HCT116 (cell line): Measurements from ENCODE around the gene GPR39. TPM values are rescaled to one million over a fixed set of nuclear protein-coding genes. Genes with fewer than 3 reads are reported as not detected.

Experiments used
- ATAC-seq: fragments of 200-7000 bp; cut with Tn5 transposase; 2 replicates; pipeline ENCODE4 v1.9.1; 2020; ENCODE audit warnings: mild to moderate bottlenecking, moderate library complexity
- BruUV-seq: library from RNA; stranded (reverse); fragments of 400-500 nt; replicated peaks from 2 replicates; lab custom pipeline; 2021; lab: Mats Ljungman, UMichigan
- CTCF ChIA-PET: fragments of 300-600 bp; sonication (Branson Sonifier 250); formaldehyde crosslinking; loops from one replicate; lab custom pipeline; 2021; ENCODE audit warnings: antibody characterized with exemption; lab: Charles Lee
- POLR2A ChIA-PET: fragments of 300-600, 350-600 bp; sonication (Branson Sonifier 250); formaldehyde crosslinking; loops from one replicate; lab custom pipeline; 2021; ENCODE audit warnings: antibody characterized with exemption; lab: Charles Lee
- RAD21 ChIA-PET, 2 experiments: fragments of 300-600 bp; sonication (Branson Sonifier 250); formaldehyde crosslinking; loops; one replicate each; lab custom pipeline; 2023; ENCODE audit warnings: low total read pairs in 2 of 2; ENCODE audit not compliant: uncharacterized antibody in 2 of 2, unreplicated experiment in 2 of 2, low non-redundant PET in 1 of 2; lab: Charles Lee
- DNase-seq: peaks from one replicate; pipeline ENCODE4 v3.0.0-alpha.2; 2010; ENCODE audit warnings: low read depth, low spot score
- H2AFZ ChIP-seq: fragments of 200-600 bp; shearing (Covaris generic), sonication (generic); 2 replicates; pipeline ENCODE4 v1.6.1; 2017; ENCODE audit warnings: low read depth, mixed run types, mixed read lengths, antibody characterized with exemption, low read length; ENCODE audit not compliant: poor library complexity, severe bottlenecking
- H3K27ac ChIP-seq: 2 replicates; pipeline ENCODE4 v1.5.1; 2012; ENCODE audit warnings: low read depth, low read length
- H3K27me3 ChIP-seq: fragments of 200-600 bp; sonication (generic); 2 replicates; pipeline ENCODE4 v1.6.1; 2016; ENCODE audit warnings: mixed run types, low read length, mixed read lengths; ENCODE audit not compliant: insufficient read depth
- H3K36me3 ChIP-seq, 2 experiments: fragments of 200-500 bp in 1 of 2; fragments of 200-600 bp in 1 of 2; sonication (Bioruptor generic) in 1 of 2; sonication (generic) in 1 of 2; 2 replicates each; pipeline versions ENCODE4 v1.5.1 to v1.6.1; 2014 to 2016; ENCODE audit warnings: low read length in 2 of 2, inconsistent platforms in 1 of 2, mixed read lengths in 1 of 2, mixed run types in 1 of 2; ENCODE audit not compliant: insufficient read depth in 2 of 2, control insufficient read depth in 1 of 2
- H3K4me1 ChIP-seq, 2 experiments: fragments of 200-600 bp in 1 of 2; sonication (generic) in 1 of 2; 2 replicates each; pipeline versions ENCODE4 v1.5.1 to v1.6.1; 2012 to 2017; ENCODE audit warnings: low read length in 2 of 2, inconsistent platforms in 1 of 2, mild to moderate bottlenecking in 1 of 2, mixed read lengths in 1 of 2, mixed run types in 1 of 2, moderate library complexity in 1 of 2; ENCODE audit not compliant: insufficient read depth in 2 of 2, control insufficient read depth in 1 of 2
- H3K4me2 ChIP-seq: fragments of 200-600 bp; sonication (generic); 2 replicates; pipeline ENCODE4 v1.6.1; 2017; ENCODE audit warnings: mixed run types, low read length, mixed read lengths
- H3K4me3 ChIP-seq, 2 experiments: fragments of 200-600 bp in 1 of 2; sonication (generic) in 1 of 2; replicated peaks in 1 of 2; 2 replicates each; pipeline ENCODE4 v1.5.1; 2011 to 2016; ENCODE audit warnings: low read length in 2 of 2, control low read depth in 1 of 2, low read depth in 1 of 2, mild to moderate bottlenecking in 1 of 2, mixed read lengths in 1 of 2, mixed run types in 1 of 2
- H3K79me2 ChIP-seq: fragments of 200-600 bp; sonication (generic); 2 replicates; pipeline ENCODE4 v1.6.1; 2017; ENCODE audit warnings: mild to moderate bottlenecking, mixed run types, low read length, moderate library complexity, mixed read lengths; ENCODE audit not compliant: insufficient read depth
- H3K9ac ChIP-seq: fragments of 200-600 bp; sonication (generic); 2 replicates; pipeline ENCODE4 v1.6.1; 2016; ENCODE audit warnings: low read length, mixed read lengths
- H3K9me2 ChIP-seq: fragments of 200-600 bp; sonication (generic), shearing (Covaris generic); 2 replicates; pipeline ENCODE4 v1.6.1; 2017; ENCODE audit warnings: mixed run types, mild to moderate bottlenecking, moderate library complexity; ENCODE audit not compliant: insufficient read depth
- H3K9me3 ChIP-seq, 2 experiments: fragments of 200-500 bp in 1 of 2; fragments of 200-600 bp in 1 of 2; sonication (Bioruptor generic) in 1 of 2; sonication (generic) in 1 of 2; 2 replicates each; pipeline ENCODE4 v1.6.1; 2014 to 2017; ENCODE audit warnings: low read length in 2 of 2, mixed read lengths in 2 of 2, inconsistent platforms in 1 of 2, low read depth in 1 of 2, mild to moderate bottlenecking in 1 of 2, mixed run types in 1 of 2, moderate library complexity in 1 of 2; ENCODE audit not compliant: control insufficient read depth in 1 of 2, insufficient read depth in 1 of 2
- H4K20me1 ChIP-seq: fragments of 200-600 bp; sonication (generic), shearing (Covaris generic); 2 replicates; pipeline ENCODE4 v1.6.1; 2017; ENCODE audit warnings: mixed run types, mild to moderate bottlenecking, moderate library complexity; ENCODE audit not compliant: insufficient read depth
- ATF3 ChIP-seq: IDR thresholded peaks from 2 replicates; pipeline ENCODE4 v1.6.1; 2012
- CTCF ChIP-seq, 3 experiments: fragments of 200-600 bp in 1 of 3; sonication (generic) in 1 of 3; IDR thresholded peaks in 2 of 3; conservative IDR thresholded peaks in 1 of 3; 2 replicates each; pipeline ENCODE4 v1.5.1; 2012 to 2017; ENCODE audit warnings: low read depth in 2 of 3, low read length in 2 of 3, antibody characterized with exemption in 1 of 3, borderline replicate concordance in 1 of 3, control low read depth in 1 of 3, mild to moderate bottlenecking in 1 of 3, mixed read lengths in 1 of 3, mixed run types in 1 of 3, moderate library complexity in 1 of 3; ENCODE audit not compliant: insufficient read depth in 1 of 3
- ELF1 ChIP-seq: IDR thresholded peaks from 2 replicates; pipeline ENCODE4 v1.6.1; 2012; ENCODE audit warnings: low read depth, borderline replicate concordance
- FOSL1 ChIP-seq: IDR thresholded peaks from 2 replicates; pipeline ENCODE4 v1.6.1; 2012; ENCODE audit warnings: low read depth
- JUND ChIP-seq: IDR thresholded peaks from 2 replicates; pipeline ENCODE4 v1.6.1; 2012
- POLR2A ChIP-seq: IDR thresholded peaks from 2 replicates; pipeline ENCODE4 v1.7.0; 2011; ENCODE audit warnings: borderline replicate concordance; ENCODE audit not compliant: insufficient read depth, insufficient read length; ENCODE audit errors: extremely low read depth
- POLR2AphosphoS5 ChIP-seq: IDR thresholded peaks from 2 replicates; pipeline ENCODE4 v1.6.1; 2011; ENCODE audit warnings: mild to moderate bottlenecking, low read depth, low read length, moderate library complexity
- RAD21 ChIP-seq: IDR thresholded peaks from 2 replicates; pipeline ENCODE4 v1.6.1; 2012; ENCODE audit warnings: low read depth, mild to moderate bottlenecking
- SP1 ChIP-seq: IDR thresholded peaks from 2 replicates; pipeline ENCODE4 v1.6.1; 2012; ENCODE audit warnings: low read depth
- TCF7L2 ChIP-seq: IDR thresholded peaks from 2 replicates; pipeline ENCODE4 v1.7.0; 2011; ENCODE audit warnings: borderline replicate concordance, inconsistent platforms; ENCODE audit not compliant: insufficient read depth, insufficient read length; ENCODE audit errors: extremely low read depth
- YY1 ChIP-seq: IDR thresholded peaks from 2 replicates; pipeline ENCODE4 v1.6.1; 2011; ENCODE audit warnings: low read length, low read depth, moderate library complexity, mild to moderate bottlenecking; ENCODE audit not compliant: insufficient replicate concordance; ENCODE audit errors: extremely low read depth
- ZFX ChIP-seq: fragments of 450-650 bp; IDR thresholded peaks from 2 replicates; pipeline ENCODE4 v1.6.1; 2017
- ZNF274 ChIP-seq: fragments of 200-500 bp; sonication (Bioruptor generic); IDR thresholded peaks from 2 replicates; pipeline ENCODE4 v1.6.1; 2014; ENCODE audit warnings: mild to moderate bottlenecking, low read depth, low read length, inconsistent platforms
- intact Hi-C: fragments of 100-400 bp; cut with micrococcal nuclease; formaldehyde crosslinking; loops from 2 replicates; pipeline ENCODE4 v1.10.0; 2022
- total RNA-seq: library from RNA; stranded (reverse); gene quantifications from one replicate; pipeline ENCODE4 v1.2.1, GENCODE V29; 2021; ENCODE audit not compliant: unreplicated experiment

GPR39 gene
- total RNA-seq, 1 experiment from 2014 or later = 5.1 TPM

- DNase-seq (no peak), ATAC-seq (no peak)
- TF ChIP-seq SP1 (no peak), JUND (no peak), TCF7L2 (no peak)
- Histone ChIP-seq H3K4me1 (no peaks in the 10 kb centered on the region), H3K27me3 (no peaks in the 10 kb centered on the region), H3K79me2 (no peaks in the 10 kb centered on the region), H3K4me2 (no peak overlapping the region), H3K9ac (no peak overlapping the region), H3K36me3 (no peaks in the 10 kb centered on the region), H2AFZ (no peak overlapping the region), H3K4me3 (no peak overlapping the region), H3K9me3 (no peaks in the 10 kb centered on the region), H3K9me2 (no peaks in the 10 kb centered on the region), H4K20me1 (no peaks in the 10 kb centered on the region), H3K27ac (no peak overlapping the region)
- ChIA-PET POLR2A (no interaction called here), CTCF (no interaction called here), RAD21 (no interaction called here)
- intact Hi-C loops = no loop called here
- BruUV-seq = no TSS peak
Observed at GRCh38 chr2:132646540-132647108, 230.0 kb downstream of the GPR39 start.

GRCh38 chr2:132651115-132652045, 234.8 kb downstream of the GPR39 start:
- H2AFZ ChIP-seq = no peak overlapping the region
- peak; percentile 12 for DNase-seq
- RAD21 ChIA-PET = no interaction called here
- no peaks in the 10 kb centered on the region for H3K79me2 ChIP-seq
- POLR2A ChIA-PET = no interaction called here
- CTCF ChIA-PET = interaction anchor here (0.9 to 1.0 kb wide), 2 partner anchors 25 to 1193 kb away, joined by 3 to 4 read pairs; no protein-coding TSS in a partner anchor
- no peaks in the 10 kb centered on the region for H3K9me3 ChIP-seq
- no TSS peak for BruUV-seq
- no peak for TF ChIP-seq ELF1
- TF ChIP-seq FOSL1 = no peak
- no peak for TF ChIP-seq YY1
- no peak for TF ChIP-seq POLR2A
- no peak for TF ChIP-seq ZNF274
- no peak for TF ChIP-seq POLR2AphosphoS5
- no peak for TF ChIP-seq ZFX
- no peak for TF ChIP-seq ATF3
- peak in 2 of 3 experiments; percentile 37 to 41; a peak in 4 of 6 replicates for TF ChIP-seq CTCF (IDR thresholded peaks at IDR 0.05 in 2 of 3, conservative IDR thresholded peaks at IDR 0.05 in 1 of 3; ENCODE audit: borderline replicate concordance in 1 of 3, insufficient read depth in 1 of 3, low read depth in 2 of 3, low read length in 2 of 3)
- TF ChIP-seq RAD21 = 0 out of 2 replicates have a peak, but pooled peaks have one; percentile 7
- no peaks in the 10 kb centered on the region for H3K9me2 ChIP-seq
- H4K20me1 ChIP-seq = no peaks in the 10 kb centered on the region
- no peaks in the 10 kb centered on the region for H3K4me1 ChIP-seq
- H3K27me3 ChIP-seq = no peaks in the 10 kb centered on the region
- no peak overlapping the region for H3K9ac ChIP-seq
- H3K27ac ChIP-seq = no peak overlapping the region
- ATAC-seq = peak; percentile 59
- H3K36me3 ChIP-seq = no peaks in the 10 kb centered on the region
- no peak overlapping the region for H3K4me2 ChIP-seq
- H3K4me3 ChIP-seq = no peak overlapping the region
- intact Hi-C loops = loop anchor here (5.0 kb wide), 1 partner anchor 384 kb away; no protein-coding TSS in a partner anchor
